DMS53 (cell line): ENCODE results near the gene FPR2.
"Not testable (repeated sequence)": the region's sequence is repeated elsewhere in the genome, so short reads cannot be mapped to it uniquely, and the experiment has no call there.

Source experiments
- DNase-seq: peaks from one replicate; lab custom pipeline; 2025; lab: John Stamatoyannopoulos, UW

The FPR2 gene

GRCh38 chr19:51739466-51740213 lies 21.3 kb upstream of the FPR2 start:
- DNase-seq = no peak

GRCh38 chr19:51740356-51740755 lies 20.6 kb upstream of the FPR2 start:
- no peak for DNase-seq

- DNase-seq = no peak
These were observed 18.2 kb upstream of the FPR2 start for GRCh38 chr19:51742789-51743188.

- DNase-seq = no peak
These were observed 17.6 kb upstream of the FPR2 start for GRCh38 chr19:51743405-51743804.

GRCh38 chr19:51746731-51747130 lies 14.2 kb upstream of the FPR2 start:
- no peak for DNase-seq

- no peak for DNase-seq
These were observed 11.0 kb upstream of the FPR2 start for GRCh38 chr19:51749979-51750378.

GRCh38 chr19:51750400-51751094 lies 10.4 kb upstream of the FPR2 start:
- no peak for DNase-seq

GRCh38 chr19:51751655-51752054 lies 9.3 kb upstream of the FPR2 start, which contains the start of gene FPR1:
FPR1 (minus strand) TSS chr19:51751878; CDS start chr19:51746994, 4,884 bp downstream.
- no peak for DNase-seq

- DNase-seq = no peak
These were observed 6.9 kb upstream of the FPR2 start for GRCh38 chr19:51754109-51754508.

- no peak for DNase-seq
These were observed 6.2 kb upstream of the FPR2 start for GRCh38 chr19:51754770-51755169.

GRCh38 chr19:51755571-51755970 lies 5.4 kb upstream of the FPR2 start:
- DNase-seq = no peak

- DNase-seq = no peak
These were observed 716 bp downstream of the FPR2 start for GRCh38 chr19:51761696-51762095.

GRCh38 chr19:51765086-51765485 lies 4.1 kb downstream of the FPR2 start:
- DNase-seq = no peak

GRCh38 chr19:51766461-51766860 lies 5.5 kb downstream of the FPR2 start:
- DNase-seq = no peak

- DNase-seq = no peak
These were observed 10.6 kb downstream of the FPR2 start for GRCh38 chr19:51771376-51772130.

GRCh38 chr19:51772977-51773376 lies 12.0 kb downstream of the FPR2 start:
- no peak for DNase-seq

GRCh38 chr19:51776561-51776960 lies 15.6 kb downstream of the FPR2 start:
- DNase-seq = not testable (repeated sequence)

GRCh38 chr19:51777570-51778462 lies 16.8 kb downstream of the FPR2 start:
- DNase-seq = peak; percentile 78

- DNase-seq = no peak
These were observed 18.2 kb downstream of the FPR2 start for GRCh38 chr19:51779181-51779580.

GRCh38 chr19:51779703-51780102 lies 18.7 kb downstream of the FPR2 start:
- no peak for DNase-seq

- DNase-seq = no peak
These were observed 19.3 kb downstream of the FPR2 start for GRCh38 chr19:51780270-51780669.

GRCh38 chr19:51781999-51782398 lies 21.0 kb downstream of the FPR2 start:
- DNase-seq = no peak
